Umbilical cord (tissue), 2 donors: ENCODE measurements around the gene IFRD1. TPM values are rescaled to one million over a fixed set of nuclear protein-coding genes. Genes with fewer than 3 reads are reported as not detected.
"Not testable (repeated sequence)": the region's sequence is repeated elsewhere in the genome, so short reads cannot be mapped to it uniquely, and the experiment has no call there.

ENCODE experiments used
- DNase-seq: peaks from one replicate; pipeline ENCODE4 v3.0.0-alpha.2; 2015; ENCODE audit warnings: low spot score
- total RNA-seq: library from RNA; depleted of rRNA; stranded (reverse); fragments of >200 nt; gene quantifications from one replicate; pipeline ENCODE4 v1.2.3, GENCODE V29; 2014; ENCODE audit warnings: low replicate concordance; ENCODE audit not compliant: insufficient read depth

Gene IFRD1
- total RNA-seq, 1 donor from 2014 or later, result 79.9 TPM

GRCh38 chr7:112442210-112442609 is 8.1 kb upstream of the IFRD1 start:
- DNase-seq, result no peak

- DNase-seq, result no peak
These were observed 5.8 kb upstream of the IFRD1 start for GRCh38 chr7:112444505-112444904.

- DNase-seq, result no peak
These were observed 3.8 kb upstream of the IFRD1 start for GRCh38 chr7:112446431-112446830.

- no peak for DNase-seq
These were observed 2.9 kb upstream of the IFRD1 start for GRCh38 chr7:112447406-112447805.

- no peak for DNase-seq
These were observed 1.9 kb upstream of the IFRD1 start for GRCh38 chr7:112448381-112448780.

GRCh38 chr7:112448891-112449290 is 1.4 kb upstream of the IFRD1 start:
- DNase-seq, result peak; percentile 5

GRCh38 chr7:112449353-112449752 is 907 bp upstream of the IFRD1 start:
- DNase-seq, result peak; percentile 36

- peak; percentile 99 for DNase-seq
These were observed 824 bp downstream of the IFRD1 start for GRCh38 chr7:112450807-112451761.

GRCh38 chr7:112452102-112452888 is 2.0 kb downstream of the IFRD1 start:
- peak; percentile 31 for DNase-seq

- DNase-seq, result peak; percentile 11
These were observed 3.4 kb downstream of the IFRD1 start for GRCh38 chr7:112453505-112454171.

GRCh38 chr7:112454191-112454590 is 3.9 kb downstream of the IFRD1 start:
- DNase-seq, result not testable (repeated sequence)

GRCh38 chr7:112459645-112460044 is 9.4 kb downstream of the IFRD1 start:
- no peak for DNase-seq

GRCh38 chr7:112462236-112462635 is 12.0 kb downstream of the IFRD1 start:
- peak; percentile 13 for DNase-seq

- DNase-seq, result no peak
These were observed 17.6 kb downstream of the IFRD1 start for GRCh38 chr7:112467867-112468266.

- no peak for DNase-seq
These were observed 19.9 kb downstream of the IFRD1 start for GRCh38 chr7:112470194-112470593.

GRCh38 chr7:112476390-112477052 is 26.3 kb downstream of the IFRD1 start:
- no peak for DNase-seq

- DNase-seq, result no peak
These were observed 31.0 kb downstream of the IFRD1 start for GRCh38 chr7:112481121-112481736.

GRCh38 chr7:112481833-112482670 is 31.8 kb downstream of the IFRD1 start:
- DNase-seq, result peak; percentile 35

- DNase-seq, result peak; percentile 74
These were observed 34.5 kb downstream of the IFRD1 start for GRCh38 chr7:112484671-112485167.

GRCh38 chr7:112485766-112486165 is 35.5 kb downstream of the IFRD1 start:
- no peak for DNase-seq
